GM21737 (cell line): Measurements from ENCODE around the gene ARRDC4.

ENCODE experiments used
- ATAC-seq: cut with Tn5 transposase; IDR thresholded peaks from one replicate; pipeline ENCODE4 v1.9.1; 2021; ENCODE audit warnings: mild to moderate bottlenecking, moderate library complexity; ENCODE audit not compliant: unreplicated experiment

Gene ARRDC4

GRCh38 chr15:97995881-97996603, 35.5 kb downstream of the ARRDC4 start:
- ATAC-seq, result no peak

DNA sequence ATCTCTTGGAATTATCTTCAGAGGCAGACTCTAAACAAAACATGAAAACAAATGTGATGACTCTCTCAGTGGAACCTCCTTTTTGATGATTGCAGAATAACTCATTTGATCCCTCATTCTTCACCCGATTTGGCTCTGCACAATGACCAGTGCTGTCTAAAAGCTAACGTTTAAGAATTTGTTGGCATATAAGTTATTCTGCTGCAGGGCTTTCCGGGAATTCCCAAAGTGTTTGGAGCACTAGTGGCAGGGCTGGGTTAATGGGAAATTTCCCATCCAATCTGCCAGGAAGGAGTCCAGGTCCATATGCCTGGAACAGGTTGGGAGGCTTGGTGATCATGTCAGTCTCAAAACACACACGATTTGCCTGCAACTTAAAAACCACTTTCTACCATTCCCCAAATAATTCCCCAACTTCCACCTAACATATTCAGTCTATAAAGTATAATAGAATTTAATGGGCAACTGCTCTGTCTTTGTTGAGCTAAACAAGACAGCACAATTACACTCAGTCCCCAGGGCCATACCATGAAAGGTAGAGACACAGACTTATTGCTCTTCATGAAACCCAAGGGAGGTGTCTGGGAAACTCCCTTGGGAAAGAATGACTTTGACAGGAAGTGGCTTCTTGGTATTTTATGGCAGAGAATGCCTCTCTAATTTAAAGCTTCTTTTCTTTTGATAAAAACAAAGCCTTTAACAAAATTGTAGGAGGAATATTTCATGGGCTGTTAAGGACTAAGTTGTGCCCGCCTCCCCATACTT, 38.0 kb downstream of the ARRDC4 start:
- ATAC-seq, result no peak

DNA sequence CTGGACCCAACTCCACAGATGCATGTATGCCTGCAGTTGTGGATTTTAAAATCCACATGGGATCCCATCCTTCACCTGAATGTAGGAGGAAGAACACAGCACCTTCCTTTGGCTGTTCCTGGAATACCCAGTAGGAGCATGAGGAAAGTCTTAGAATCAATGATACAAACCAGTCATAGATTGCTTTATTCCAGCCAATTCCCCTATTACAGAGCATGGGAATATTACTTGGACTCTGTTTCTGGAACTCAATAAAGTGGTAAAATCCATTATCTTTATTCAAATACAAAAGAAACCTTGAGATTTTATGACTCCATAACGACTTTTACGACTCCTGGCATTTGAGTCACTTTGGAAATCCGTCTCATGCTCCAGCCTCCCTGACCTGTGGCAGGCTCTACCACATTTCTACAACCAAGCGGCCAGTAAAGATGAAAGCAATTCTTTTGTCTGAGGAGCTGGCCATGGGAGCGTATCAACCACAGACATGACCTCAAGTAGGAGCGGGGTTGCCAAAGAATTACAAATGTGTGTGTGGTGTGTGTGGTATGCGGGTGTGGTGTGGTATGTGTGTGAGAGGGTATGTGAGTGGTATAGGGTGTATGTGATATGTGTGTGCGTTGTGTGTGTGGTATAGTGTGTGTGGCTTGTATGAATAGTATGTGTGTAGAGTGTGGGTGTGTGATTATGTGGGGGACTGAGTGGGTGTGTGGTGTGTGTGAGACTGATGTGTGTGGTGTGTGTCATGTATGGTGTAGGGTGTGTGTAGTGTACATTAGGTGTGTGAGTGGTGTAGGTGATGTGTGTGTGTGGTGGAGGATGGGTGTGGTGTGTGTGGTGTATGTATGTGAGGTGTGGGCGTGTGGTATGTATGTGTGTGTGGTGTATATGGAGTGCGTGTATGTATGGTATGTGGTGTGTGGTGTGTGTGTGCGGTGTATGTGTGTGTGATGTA, 40.0 kb downstream of the ARRDC4 start:
- ATAC-seq, result no peak

- no peak for ATAC-seq
Measured at GRCh38 chr15:98001663-98002194, 41.2 kb downstream of the ARRDC4 start.

GRCh38 chr15:98002419-98002818, 41.9 kb downstream of the ARRDC4 start:
- no peak for ATAC-seq

- ATAC-seq, result no peak
Measured at GRCh38 chr15:98002866-98003265, 42.4 kb downstream of the ARRDC4 start.

DNA sequence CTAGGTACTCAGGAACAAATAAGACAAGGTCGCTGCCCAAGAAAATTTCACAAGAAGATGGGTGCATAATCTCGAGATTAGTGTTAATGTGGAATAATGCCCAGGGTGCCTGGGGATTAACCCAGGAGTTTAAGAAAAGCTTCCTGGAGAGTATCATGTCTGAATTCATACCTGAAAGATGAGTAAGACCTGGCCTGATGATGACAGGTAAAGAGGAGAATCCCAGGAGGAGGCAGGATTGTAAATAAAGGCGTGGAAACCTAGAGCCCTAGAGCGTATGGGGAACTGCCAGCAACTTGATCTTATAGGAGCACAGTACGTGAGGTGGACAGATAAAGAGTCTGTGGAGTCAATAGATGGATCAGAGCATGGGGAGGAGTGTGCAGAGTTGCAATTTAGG, 43.0 kb downstream of the ARRDC4 start:
- no peak for ATAC-seq

DNA sequence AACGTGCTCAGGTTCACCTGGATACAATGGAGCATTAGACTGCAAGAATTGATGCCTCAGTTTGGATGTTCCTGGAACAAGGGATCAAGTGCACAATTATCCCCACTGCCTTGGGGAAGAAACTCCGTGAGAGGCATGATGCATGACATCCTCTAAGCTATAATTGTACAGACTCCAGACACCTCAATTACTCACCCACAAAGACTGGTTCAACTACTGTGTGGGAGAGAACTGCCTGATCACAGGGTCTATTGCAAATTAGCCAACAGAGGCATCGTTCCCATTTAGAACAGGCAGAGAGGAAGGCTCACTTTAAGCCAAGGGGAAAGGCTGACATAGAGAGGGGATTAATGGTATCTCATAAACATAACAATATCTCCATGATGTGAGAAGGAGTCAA, 43.5 kb downstream of the ARRDC4 start:
- no peak for ATAC-seq

DNA sequence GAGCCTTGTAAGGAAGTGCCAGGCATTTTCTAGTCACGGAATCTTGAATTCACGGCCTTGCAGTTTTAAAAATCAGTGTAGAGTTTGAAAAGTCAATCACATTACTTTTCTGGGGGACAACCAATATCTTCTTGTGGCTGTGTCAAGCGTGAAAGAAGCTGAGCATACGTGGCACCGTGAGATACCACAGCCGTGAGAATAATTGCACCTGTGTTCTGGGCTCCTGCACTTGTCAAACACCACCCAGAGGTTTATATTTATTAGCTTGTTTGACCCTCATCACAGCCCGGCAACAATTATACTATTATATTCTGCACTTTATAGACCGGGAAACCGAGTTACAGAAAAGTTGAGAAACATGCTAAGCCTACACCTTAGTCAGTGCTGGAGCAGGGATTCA, 45.2 kb downstream of the ARRDC4 start:
- no peak for ATAC-seq

DNA sequence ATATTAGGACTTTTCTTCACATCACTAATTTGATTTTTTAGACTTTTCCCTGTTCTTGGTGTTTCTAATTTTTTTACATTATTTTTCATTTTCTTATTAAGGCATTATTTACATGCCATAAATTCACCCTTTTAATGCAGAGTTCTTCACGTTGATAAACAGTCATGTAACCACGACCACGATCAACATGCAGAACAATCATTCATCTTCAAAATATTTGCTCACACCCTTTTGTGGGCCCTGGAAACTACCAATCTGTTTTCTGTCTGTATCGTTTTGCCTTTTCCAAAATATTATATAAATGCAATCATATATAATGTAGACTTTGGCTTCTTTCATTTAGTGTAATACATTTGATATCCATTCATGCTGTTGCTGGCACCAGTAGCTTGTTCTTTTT, 48.7 kb downstream of the ARRDC4 start:
- no peak for ATAC-seq

- ATAC-seq, result no peak
Measured at GRCh38 chr15:98009971-98010370, 49.5 kb downstream of the ARRDC4 start.

- no peak for ATAC-seq
Measured at GRCh38 chr15:98012354-98012753, 51.9 kb downstream of the ARRDC4 start.

DNA sequence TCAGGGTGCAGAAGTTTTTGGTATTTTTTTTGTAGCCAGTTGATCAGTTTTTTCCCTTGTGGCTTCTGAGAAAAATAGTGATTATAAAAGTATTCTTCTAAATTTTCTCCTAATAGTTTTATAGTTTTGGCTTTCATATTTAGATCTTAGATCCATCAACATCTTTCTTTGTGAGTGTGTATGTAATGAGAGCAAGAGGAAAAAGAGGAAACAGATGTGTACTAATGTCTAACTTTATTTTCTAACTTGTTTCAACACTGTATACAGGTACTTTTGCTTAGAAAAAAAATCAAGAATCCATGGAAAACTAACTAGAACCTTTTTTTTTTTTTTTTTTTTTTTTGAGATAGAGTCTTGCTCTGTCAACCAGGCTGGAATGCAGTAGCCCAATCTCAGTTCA, 53.1 kb downstream of the ARRDC4 start:
- ATAC-seq, result no peak

- no peak for ATAC-seq
Measured at GRCh38 chr15:98017150-98017964, 56.9 kb downstream of the ARRDC4 start.

GRCh38 chr15:98018761-98019351, 58.4 kb downstream of the ARRDC4 start:
- no peak for ATAC-seq
